ENCODE results near the gene PPFIA1.
A peak's percentile ranks its signal among the peaks of the same experiment; 100 is the strongest.
"Not testable (repeated sequence)": the region's sequence is repeated elsewhere in the genome, so short reads cannot be mapped to it uniquely, and the experiment has no call there.

Gene PPFIA1

GRCh38 chr11:70372076-70372475 is 101.6 kb downstream of the PPFIA1 start:
- DNase-seq = no peak
- in situ Hi-C loops (cut with MboI; ENCODE audit: low pct_unique_long_range_greater_than_20kb, low sequenced_read_pairs) = no loop called here

- DNase-seq = no peak
- in situ Hi-C loops (cut with MboI; ENCODE audit: low pct_unique_long_range_greater_than_20kb, low sequenced_read_pairs) = no loop called here
Observed at GRCh38 chr11:70376621-70377020, 106.1 kb downstream of the PPFIA1 start.

- DNase-seq = no peak
- in situ Hi-C loops (cut with MboI; ENCODE audit: low pct_unique_long_range_greater_than_20kb, low sequenced_read_pairs) = no loop called here
Observed at GRCh38 chr11:70377645-70378044, 107.2 kb downstream of the PPFIA1 start.

GRCh38 chr11:70378506-70379134 is 108.1 kb downstream of the PPFIA1 start:
- DNase-seq = no peak
- in situ Hi-C loops (cut with MboI; ENCODE audit: low pct_unique_long_range_greater_than_20kb, low sequenced_read_pairs) = no loop called here

- DNase-seq = no peak
- in situ Hi-C loops (cut with MboI; ENCODE audit: low pct_unique_long_range_greater_than_20kb, low sequenced_read_pairs) = no loop called here
Observed at GRCh38 chr11:70381350-70381749, 110.9 kb downstream of the PPFIA1 start.

- DNase-seq = no peak
- in situ Hi-C loops (cut with MboI; ENCODE audit: low pct_unique_long_range_greater_than_20kb, low sequenced_read_pairs) = no loop called here
Observed at GRCh38 chr11:70381872-70382861, 111.7 kb downstream of the PPFIA1 start.

GRCh38 chr11:70383664-70384565 is 113.4 kb downstream of the PPFIA1 start:
- in situ Hi-C loops (cut with MboI; ENCODE audit: low pct_unique_long_range_greater_than_20kb, low sequenced_read_pairs) = no loop called here
- DNase-seq = no peak

GRCh38 chr11:70384566-70385152 is 114.2 kb downstream of the PPFIA1 start:
- in situ Hi-C loops (cut with MboI; ENCODE audit: low pct_unique_long_range_greater_than_20kb, low sequenced_read_pairs) = no loop called here
- DNase-seq = no peak

- in situ Hi-C loops (cut with MboI; ENCODE audit: low pct_unique_long_range_greater_than_20kb, low sequenced_read_pairs) = no loop called here
- DNase-seq = no peak
Observed at GRCh38 chr11:70387564-70387963, 117.1 kb downstream of the PPFIA1 start.

- in situ Hi-C loops (cut with MboI; ENCODE audit: low pct_unique_long_range_greater_than_20kb, low sequenced_read_pairs) = no loop called here
- DNase-seq = no peak
Observed at GRCh38 chr11:70389201-70389600, 118.7 kb downstream of the PPFIA1 start.

- in situ Hi-C loops (cut with MboI; ENCODE audit: low pct_unique_long_range_greater_than_20kb, low sequenced_read_pairs); DNase-seq: not testable (repeated sequence)
Observed at GRCh38 chr11:70390882-70391281, 120.4 kb downstream of the PPFIA1 start.

- in situ Hi-C loops (cut with MboI; ENCODE audit: low pct_unique_long_range_greater_than_20kb, low sequenced_read_pairs) = no loop called here
- DNase-seq = no peak
Observed at GRCh38 chr11:70394211-70394950, 123.9 kb downstream of the PPFIA1 start.

- in situ Hi-C loops (cut with MboI; ENCODE audit: low pct_unique_long_range_greater_than_20kb, low sequenced_read_pairs) = no loop called here
- DNase-seq = peak; percentile 67
Observed at GRCh38 chr11:70397336-70397982, 127.0 kb downstream of the PPFIA1 start.

- peak; percentile 74 for DNase-seq
- in situ Hi-C loops (cut with MboI; ENCODE audit: low pct_unique_long_range_greater_than_20kb, low sequenced_read_pairs) = no loop called here
Observed at GRCh38 chr11:70397983-70398833, 127.7 kb downstream of the PPFIA1 start, which contains the start of gene CTTN. TSS of gene CTTN (plus strand) at chr11:70398529. CDS start at chr11:70407298, 8,769 bp downstream.

GRCh38 chr11:70398834-70399680 is 128.6 kb downstream of the PPFIA1 start:
- no peak for DNase-seq
- in situ Hi-C loops (cut with MboI; ENCODE audit: low pct_unique_long_range_greater_than_20kb, low sequenced_read_pairs) = no loop called here

GRCh38 chr11:70399681-70400112 is 129.2 kb downstream of the PPFIA1 start:
- in situ Hi-C loops (cut with MboI; ENCODE audit: low pct_unique_long_range_greater_than_20kb, low sequenced_read_pairs) = no loop called here
- no peak for DNase-seq

Measured in KBM-7 (cell line).